A673 (cell line): ENCODE results near the gene CHRNA4.

Experiments used
- EZH2 ChIP-seq: fragments of 200-600 bp; sonication (generic); IDR thresholded peaks from 2 replicates; pipeline ENCODE4 v1.6.1; 2017; ENCODE audit warnings: borderline replicate concordance, low read depth, mild to moderate bottlenecking, mixed read lengths, antibody characterized with exemption, low read length; ENCODE audit not compliant: poor library complexity, severe bottlenecking
- TF ChIP-seq, protein P1 (sequence below): fragments of 300-800, 200-600 bp; sonication (generic); conservative IDR thresholded peaks from 2 replicates; pipeline ENCODE4 v1.5.1; 2017; ENCODE audit warnings: low read depth, mild to moderate bottlenecking, antibody characterized with exemption, low read length, moderate library complexity, mixed read lengths

- TF ChIP-seq, protein P1, sequence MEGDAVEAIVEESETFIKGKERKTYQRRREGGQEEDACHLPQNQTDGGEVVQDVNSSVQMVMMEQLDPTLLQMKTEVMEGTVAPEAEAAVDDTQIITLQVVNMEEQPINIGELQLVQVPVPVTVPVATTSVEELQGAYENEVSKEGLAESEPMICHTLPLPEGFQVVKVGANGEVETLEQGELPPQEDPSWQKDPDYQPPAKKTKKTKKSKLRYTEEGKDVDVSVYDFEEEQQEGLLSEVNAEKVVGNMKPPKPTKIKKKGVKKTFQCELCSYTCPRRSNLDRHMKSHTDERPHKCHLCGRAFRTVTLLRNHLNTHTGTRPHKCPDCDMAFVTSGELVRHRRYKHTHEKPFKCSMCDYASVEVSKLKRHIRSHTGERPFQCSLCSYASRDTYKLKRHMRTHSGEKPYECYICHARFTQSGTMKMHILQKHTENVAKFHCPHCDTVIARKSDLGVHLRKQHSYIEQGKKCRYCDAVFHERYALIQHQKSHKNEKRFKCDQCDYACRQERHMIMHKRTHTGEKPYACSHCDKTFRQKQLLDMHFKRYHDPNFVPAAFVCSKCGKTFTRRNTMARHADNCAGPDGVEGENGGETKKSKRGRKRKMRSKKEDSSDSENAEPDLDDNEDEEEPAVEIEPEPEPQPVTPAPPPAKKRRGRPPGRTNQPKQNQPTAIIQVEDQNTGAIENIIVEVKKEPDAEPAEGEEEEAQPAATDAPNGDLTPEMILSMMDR = no peak
- TF ChIP-seq EZH2 = no peak
These were observed 1.4 kb upstream of the CHRNA4 start for GRCh38 chr20:63362436-63363009.
